PC-3 (cell line): ENCODE results near the gene FAM83F. TPM values are rescaled to one million over a fixed set of nuclear protein-coding genes. Genes with fewer than 3 reads are reported as not detected.

ENCODE experiments used
- ATAC-seq: fragments of 200-7000 bp; cut with Tn5 transposase; 2 replicates; pipeline ENCODE4 v1.9.1; 2020; ENCODE audit warnings: mild to moderate bottlenecking, moderate library complexity
- BruUV-seq: library from RNA; stranded (reverse); fragments of 400-500 nt; replicated peaks from 2 replicates; lab custom pipeline; 2021; lab: Mats Ljungman, UMichigan
- CTCF ChIA-PET: fragments of 300-600 bp; sonication (Branson Sonifier 250); formaldehyde crosslinking; loops from one replicate; lab custom pipeline; 2022; ENCODE audit warnings: antibody characterized with exemption; lab: Charles Lee
- POLR2A ChIA-PET: fragments of 300-600 bp; sonication (Branson Sonifier 250); formaldehyde crosslinking; loops from one replicate; lab custom pipeline; 2022; ENCODE audit warnings: antibody characterized with exemption; ENCODE audit not compliant: unreplicated experiment; lab: Charles Lee
- DNase-seq: peaks from one replicate; pipeline ENCODE4 v3.0.0-alpha.2; 2015
- H2AFZ ChIP-seq: fragments of 300-600 bp; sonication (generic); 2 replicates; pipeline ENCODE4 v1.6.0; 2016; ENCODE audit warnings: antibody characterized with exemption, low read length
- H3F3A ChIP-seq: fragments of 300-600 bp; sonication (generic); one replicate; pipeline ENCODE4 v1.6.0; 2017; ENCODE audit warnings: antibody characterized with exemption, low read length, control low read depth, mild to moderate bottlenecking; ENCODE audit not compliant: unreplicated experiment
- H3K27ac ChIP-seq: fragments of 300-600 bp; sonication (generic); 2 replicates; pipeline ENCODE4 v1.5.1; 2016; ENCODE audit warnings: mild to moderate bottlenecking, low read length
- H3K27me3 ChIP-seq: fragments of 300-600 bp; sonication (generic); 2 replicates; pipeline ENCODE4 v1.6.1; 2016; ENCODE audit warnings: low read length, mixed read lengths
- H3K36me3 ChIP-seq: fragments of 300-600 bp; sonication (generic); 2 replicates; pipeline ENCODE4 v1.6.1; 2016; ENCODE audit warnings: low read depth, mixed run types, low read length, mixed read lengths
- H3K4me1 ChIP-seq: fragments of 300-600 bp; sonication (generic); 2 replicates; pipeline ENCODE4 v1.5.1; 2016; ENCODE audit warnings: low read length; ENCODE audit not compliant: insufficient read depth
- H3K4me2 ChIP-seq: fragments of 300-600 bp; sonication (generic); 2 replicates; pipeline ENCODE4 v1.6.0; 2016; ENCODE audit warnings: low read length
- H3K4me3 ChIP-seq: fragments of 300-600 bp; sonication (generic); 2 replicates; pipeline ENCODE4 v1.5.1; 2016; ENCODE audit warnings: mild to moderate bottlenecking, low read length, mixed read lengths
- H3K79me2 ChIP-seq: fragments of 300-600 bp; sonication (generic); 2 replicates; pipeline ENCODE4 v1.6.1; 2017; ENCODE audit warnings: low read length, mixed read lengths
- H3K9ac ChIP-seq: fragments of 300-600 bp; sonication (generic); 2 replicates; pipeline ENCODE4 v1.6.0; 2016; ENCODE audit warnings: mild to moderate bottlenecking, low read length
- H3K9me2 ChIP-seq: fragments of 300-600 bp; sonication (generic); replicated peaks from 2 replicates; pipeline ENCODE4 v1.6.1; 2016; ENCODE audit warnings: mixed run types, low read length, mixed read lengths
- H3K9me3 ChIP-seq: fragments of 300-600 bp; sonication (generic); 2 replicates; pipeline ENCODE4 v1.6.1; 2016; ENCODE audit warnings: low read length, mixed read lengths
- H4K20me1 ChIP-seq: fragments of 300-600 bp; sonication (generic); 2 replicates; pipeline ENCODE4 v1.6.1; 2016; ENCODE audit warnings: low read length, mixed read lengths
- EZH2 ChIP-seq: fragments of 300-600 bp; sonication (generic); IDR thresholded peaks from one replicate; pipeline ENCODE4 v1.6.1; 2017; ENCODE audit warnings: antibody characterized with exemption, mild to moderate bottlenecking, low read length; ENCODE audit not compliant: unreplicated experiment
- EZH2phosphoT487 ChIP-seq: fragments of 300-600 bp; sonication (generic); IDR thresholded peaks from 2 replicates; pipeline ENCODE4 v1.6.1; 2018; ENCODE audit warnings: mild to moderate bottlenecking, antibody characterized with exemption, low read length, borderline replicate concordance
- intact Hi-C: fragments of 100-400 bp; cut with micrococcal nuclease; formaldehyde crosslinking; loops from 2 replicates; pipeline ENCODE4 v1.9.0; 2023
- total RNA-seq: library from RNA; depleted of rRNA; stranded (reverse); fragments of >200 nt; gene quantifications from 2 replicates; pipeline ENCODE4 v1.2.3, GENCODE V29; 2014
- TF ChIP-seq, protein P1 (sequence below): fragments of 300-600 bp; sonication (generic); conservative IDR thresholded peaks from 2 replicates; pipeline ENCODE4 v1.5.1; 2017; ENCODE audit warnings: antibody characterized with exemption, low read depth, mild to moderate bottlenecking, low read length

The FAM83F gene
- total RNA-seq, 1 experiment from 2014 or later, result 5.5 TPM

DNA sequence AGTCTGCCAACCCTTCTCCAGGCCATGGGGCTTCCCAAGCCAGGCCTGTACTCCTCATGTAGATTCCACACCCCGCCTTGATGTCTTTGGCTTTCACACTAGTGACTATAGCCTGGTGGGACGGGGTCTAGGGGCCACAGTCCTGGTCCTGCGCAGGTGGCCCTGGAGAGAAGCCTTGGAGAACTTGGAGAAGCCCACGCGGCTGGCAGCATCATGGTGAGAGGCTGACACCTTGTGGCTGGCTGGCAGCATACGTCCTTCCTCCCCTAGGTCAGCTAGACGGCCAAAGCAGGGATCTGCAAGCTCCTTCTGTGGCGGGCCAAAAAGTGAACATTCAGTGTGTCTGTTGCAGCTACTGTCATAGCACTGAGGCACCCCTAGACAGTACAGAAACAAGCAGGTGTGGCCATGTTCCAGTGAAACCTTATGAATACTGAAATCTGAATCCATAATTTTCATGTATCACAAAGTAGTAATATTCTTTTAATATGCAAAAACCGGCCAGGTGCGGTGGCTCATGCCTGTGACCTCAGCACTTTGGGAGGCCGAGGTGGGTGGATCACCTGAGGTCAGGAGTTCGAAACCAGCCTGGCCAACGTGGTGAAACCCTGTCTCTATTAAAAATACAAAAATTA, 42.0 kb downstream of the FAM83F start:
- Histone ChIP-seq H3K79me2 (no peaks in the 10 kb centered on the region), H3K9me3 (no peaks in the 10 kb centered on the region), H3K4me3 (no peak overlapping the region), H4K20me1 (no peaks in the 10 kb centered on the region), H3K9me2 (no peaks in the 10 kb centered on the region), H3K4me1 (peaks cover 12% of the 10 kb centered on the region), H3K27me3 (no peaks in the 10 kb centered on the region), H3K4me2 (no peak overlapping the region), H3K27ac (no peak overlapping the region), H2AFZ (no peak overlapping the region), H3K36me3 (no peaks in the 10 kb centered on the region; the same call in 1 of the 2 replicates), H3K9ac (no peak overlapping the region), H3F3A (no peaks in the 10 kb centered on the region)
- peak; percentile 67 for DNase-seq
- intact Hi-C loops, result no loop called here
- TF ChIP-seq, protein P1, sequence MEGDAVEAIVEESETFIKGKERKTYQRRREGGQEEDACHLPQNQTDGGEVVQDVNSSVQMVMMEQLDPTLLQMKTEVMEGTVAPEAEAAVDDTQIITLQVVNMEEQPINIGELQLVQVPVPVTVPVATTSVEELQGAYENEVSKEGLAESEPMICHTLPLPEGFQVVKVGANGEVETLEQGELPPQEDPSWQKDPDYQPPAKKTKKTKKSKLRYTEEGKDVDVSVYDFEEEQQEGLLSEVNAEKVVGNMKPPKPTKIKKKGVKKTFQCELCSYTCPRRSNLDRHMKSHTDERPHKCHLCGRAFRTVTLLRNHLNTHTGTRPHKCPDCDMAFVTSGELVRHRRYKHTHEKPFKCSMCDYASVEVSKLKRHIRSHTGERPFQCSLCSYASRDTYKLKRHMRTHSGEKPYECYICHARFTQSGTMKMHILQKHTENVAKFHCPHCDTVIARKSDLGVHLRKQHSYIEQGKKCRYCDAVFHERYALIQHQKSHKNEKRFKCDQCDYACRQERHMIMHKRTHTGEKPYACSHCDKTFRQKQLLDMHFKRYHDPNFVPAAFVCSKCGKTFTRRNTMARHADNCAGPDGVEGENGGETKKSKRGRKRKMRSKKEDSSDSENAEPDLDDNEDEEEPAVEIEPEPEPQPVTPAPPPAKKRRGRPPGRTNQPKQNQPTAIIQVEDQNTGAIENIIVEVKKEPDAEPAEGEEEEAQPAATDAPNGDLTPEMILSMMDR, result peak; percentile 82
- TF ChIP-seq EZH2, result no peak
- ChIA-PET POLR2A (no interaction called here), CTCF (interaction anchor here (0.6 to 1.0 kb wide), 4 partner anchors 12 to 540 kb away, joined by 3 to 6 read pairs (median 4); no protein-coding TSS in a partner anchor)
- ATAC-seq, result peak; percentile 96
- no TSS peak for BruUV-seq

DNA sequence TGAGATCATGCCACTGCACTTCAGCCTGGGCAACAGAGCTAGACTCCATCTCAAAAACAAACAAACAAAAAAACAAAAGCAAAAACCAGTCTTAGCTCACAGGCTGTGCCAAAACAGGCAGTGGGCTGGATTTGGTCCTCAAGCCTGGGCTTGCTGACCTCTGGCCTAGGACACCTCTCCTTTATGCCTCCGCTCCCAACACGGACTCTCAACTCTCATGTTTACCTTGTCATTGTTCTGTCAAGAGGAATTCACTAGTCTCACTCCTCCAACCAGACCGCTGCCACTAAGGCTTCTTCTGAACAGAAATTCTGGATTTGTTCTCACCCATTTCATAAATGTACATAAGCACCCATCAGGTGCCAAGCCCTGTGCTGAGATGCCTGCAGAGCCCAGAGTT, 42.6 kb downstream of the FAM83F start:
- CTCF ChIA-PET, result interaction anchor here (0.6 to 1.0 kb wide), 3 partner anchors 13 to 163 kb away, joined by 3 to 6 read pairs (median 4); no protein-coding TSS in a partner anchor
- POLR2A ChIA-PET, result no interaction called here
- H3K9me2 ChIP-seq, result no peaks in the 10 kb centered on the region
- no peaks in the 10 kb centered on the region for H3F3A ChIP-seq
- no peaks in the 10 kb centered on the region for H3K27me3 ChIP-seq
- no peaks in the 10 kb centered on the region; the same call in 1 of the 2 replicates for H3K36me3 ChIP-seq
- H3K4me2 ChIP-seq, result no peak overlapping the region
- H4K20me1 ChIP-seq, result no peaks in the 10 kb centered on the region
- no peaks in the 10 kb centered on the region for H3K79me2 ChIP-seq
- no peak overlapping the region for H2AFZ ChIP-seq
- no TSS peak for BruUV-seq
- ATAC-seq (no peak), DNase-seq (no peak)
- H3K4me3 ChIP-seq, result no peak overlapping the region
- no peaks in the 10 kb centered on the region for H3K9me3 ChIP-seq
- no peak overlapping the region for H3K27ac ChIP-seq
- intact Hi-C loops, result no loop called here
- TF ChIP-seq EZH2 (no peak), EZH2phosphoT487 (no peak)
- TF ChIP-seq, protein P1, result no peak
- H3K4me1 ChIP-seq, result peaks cover 12% of the 10 kb centered on the region
- no peak overlapping the region for H3K9ac ChIP-seq
